ENCODE results near the gene AKAP13.
A peak's percentile ranks its signal among the peaks of the same experiment; 100 is the strongest.

- TF ChIP-seq POLR2AphosphoS5 (IDR thresholded peaks at IDR 0.05; ENCODE audit: low read depth, low read length) (no peak), TAF1 (IDR thresholded peaks at IDR 0.05; ENCODE audit: low read depth, low read length) (no peak), POLR2A (IDR thresholded peaks at IDR 0.05; ENCODE audit: low read depth, low read length) (no peak), PAX5 (IDR thresholded peaks at IDR 0.05; ENCODE audit: insufficient read depth, low read length, severe bottlenecking) (no peak), SPI1 (IDR thresholded peaks at IDR 0.05; ENCODE audit: low read depth, low read length) (peak; percentile 75)
These were observed 62.6 kb downstream of the AKAP13 start for GRCh38 chr15:85443046-85443445.

Data from GM12891 (cell line).